NOMO-1 treated with DMSO at 0.1 percent for 48 hours (cell line): ENCODE results near the gene XRCC3.

Source experiments
- DNase-seq: peaks from one replicate; lab custom pipeline; 2025; ENCODE audit not compliant: unreplicated experiment; lab: John Stamatoyannopoulos, UW

XRCC3 gene

DNA sequence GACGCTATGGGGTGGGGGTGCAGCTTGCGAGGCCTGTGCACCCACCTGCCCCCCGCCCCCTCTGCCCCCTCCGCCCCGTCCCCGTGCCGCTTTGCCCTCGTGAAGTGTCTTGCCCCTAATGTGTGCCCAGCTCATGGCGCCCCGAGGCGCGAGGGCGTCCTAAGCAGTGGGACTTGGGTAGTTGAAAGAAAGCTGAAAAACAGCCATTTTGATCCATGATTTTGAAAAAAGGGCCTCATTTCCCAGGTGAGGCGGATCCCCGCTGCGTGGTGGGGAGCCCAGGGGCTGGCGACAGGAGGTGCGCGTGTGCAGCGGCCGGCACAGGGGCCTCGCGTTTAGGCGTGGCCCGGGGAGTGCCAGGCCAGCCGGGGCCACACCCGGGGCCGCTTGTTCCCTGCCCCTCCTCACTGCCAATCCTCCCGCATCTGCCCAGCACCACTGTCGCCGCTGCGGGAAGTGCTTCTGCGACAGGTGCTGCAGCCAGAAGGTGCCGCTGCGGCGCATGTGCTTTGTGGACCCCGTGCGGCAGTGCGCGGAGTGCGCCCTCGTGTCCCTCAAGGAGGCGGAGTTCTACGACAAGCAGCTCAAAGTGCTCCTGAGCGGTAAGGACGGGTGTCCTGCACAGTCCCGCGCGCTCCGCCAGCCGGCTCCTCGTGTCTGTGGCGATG, 12.2 kb upstream of the XRCC3 start:
- no peak for DNase-seq

DNA sequence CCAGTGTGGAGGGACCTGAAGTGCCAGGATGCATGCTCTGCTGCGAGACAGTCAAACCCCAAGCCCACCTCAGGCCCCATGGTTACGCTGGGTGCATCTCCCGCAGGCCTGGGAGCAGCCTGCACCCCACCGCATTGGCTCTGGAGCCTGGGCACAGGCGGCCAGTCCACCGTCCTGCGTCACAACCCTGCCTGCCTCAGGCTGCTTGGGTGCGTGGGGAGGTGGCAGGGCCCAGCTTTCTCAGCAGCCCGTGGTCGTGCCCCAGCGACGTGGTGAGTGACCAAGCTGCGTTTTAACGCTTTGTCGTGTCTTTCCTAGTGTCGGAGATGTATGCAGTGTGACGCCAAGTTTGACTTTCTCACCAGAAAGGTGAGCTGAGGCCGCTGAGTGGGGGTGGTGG, 11.2 kb upstream of the XRCC3 start:
- DNase-seq, result no peak

DNA sequence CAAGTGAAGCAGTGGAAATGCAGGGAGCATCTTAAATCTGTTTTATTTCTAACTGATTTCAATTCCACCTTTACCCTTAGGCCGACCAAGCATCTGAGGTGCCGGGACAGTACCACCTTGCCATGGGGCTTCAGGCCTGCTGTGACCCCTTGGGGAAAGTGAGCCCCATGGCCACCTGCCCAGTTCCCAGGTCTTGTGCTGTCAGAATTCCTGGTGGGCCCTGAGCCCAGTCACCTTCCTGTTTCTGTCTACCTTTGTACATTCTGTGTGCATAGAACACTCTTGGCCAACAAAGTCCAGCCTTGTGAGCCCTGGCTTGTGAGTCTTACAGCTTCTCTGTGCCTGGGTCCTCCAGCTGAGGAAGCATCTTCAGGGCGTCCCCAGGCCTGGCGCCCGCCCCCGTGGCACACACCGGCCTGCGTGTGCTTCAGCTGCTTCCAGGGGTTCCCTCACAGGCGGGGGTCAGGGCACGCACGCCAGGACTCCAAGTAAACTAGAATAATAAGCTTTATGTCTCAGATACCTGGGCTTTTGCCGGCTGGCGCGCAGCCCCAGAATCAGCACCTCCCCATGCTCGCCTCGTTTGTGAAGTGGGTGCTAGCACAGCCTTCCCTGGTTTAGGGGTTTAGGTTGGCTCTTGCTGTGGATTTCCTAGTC, 10.6 kb upstream of the XRCC3 start:
- DNase-seq, result no peak

DNA sequence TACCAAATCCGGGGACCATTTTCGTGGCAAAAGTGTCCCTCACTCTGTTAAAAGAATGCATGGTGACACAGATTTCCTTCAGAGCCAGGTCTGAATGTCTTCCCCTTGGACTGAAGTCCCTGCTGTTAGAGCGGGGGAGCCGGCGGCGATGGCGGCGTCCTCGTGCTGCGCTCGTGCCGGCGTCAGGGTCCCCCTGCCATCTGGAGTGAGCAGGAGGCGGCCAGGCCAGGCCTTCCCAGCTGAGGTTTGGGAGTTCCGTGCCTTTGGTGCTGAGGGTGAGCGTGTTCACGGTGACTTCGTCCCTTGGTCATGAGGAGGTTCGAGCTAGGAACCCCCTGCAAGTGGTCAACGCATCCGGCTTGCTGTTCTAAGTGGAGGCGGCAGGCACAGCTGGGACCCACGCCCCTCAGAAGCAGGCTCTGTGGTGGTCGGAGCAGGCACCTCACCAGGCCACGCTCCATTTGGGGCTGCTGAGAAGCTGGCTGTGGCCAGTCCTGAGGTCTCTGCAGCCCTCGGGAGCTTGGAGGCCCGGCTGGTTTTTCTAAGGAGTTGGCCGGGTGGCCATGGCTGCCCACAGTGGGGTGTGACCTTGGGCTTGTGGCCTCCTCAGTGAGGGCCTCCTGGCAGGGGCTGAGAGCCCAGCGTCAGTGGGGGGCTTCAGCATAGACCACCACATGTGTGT, 9.9 kb upstream of the XRCC3 start:
- no peak for DNase-seq

DNA sequence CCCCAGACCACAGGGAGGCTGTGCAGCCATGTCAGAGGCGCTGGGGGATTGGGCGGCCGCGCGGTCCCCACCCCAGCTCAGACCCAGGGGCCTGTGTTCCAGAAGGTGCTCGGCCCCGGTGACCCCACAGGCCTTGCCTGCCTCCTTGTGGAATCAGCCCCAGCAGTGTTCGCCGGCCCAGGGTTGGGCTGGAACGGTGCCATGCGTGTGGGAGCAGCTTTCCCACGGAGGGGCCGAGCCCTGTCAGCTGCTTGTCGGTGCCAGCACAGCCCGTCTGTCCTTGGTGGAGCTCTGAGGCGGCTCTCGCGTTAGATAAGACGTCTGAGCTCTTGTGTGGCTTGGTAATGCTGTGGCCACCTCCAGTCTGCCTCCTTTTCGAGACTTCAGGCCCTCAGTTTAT, 8.9 kb upstream of the XRCC3 start:
- no peak for DNase-seq

DNA sequence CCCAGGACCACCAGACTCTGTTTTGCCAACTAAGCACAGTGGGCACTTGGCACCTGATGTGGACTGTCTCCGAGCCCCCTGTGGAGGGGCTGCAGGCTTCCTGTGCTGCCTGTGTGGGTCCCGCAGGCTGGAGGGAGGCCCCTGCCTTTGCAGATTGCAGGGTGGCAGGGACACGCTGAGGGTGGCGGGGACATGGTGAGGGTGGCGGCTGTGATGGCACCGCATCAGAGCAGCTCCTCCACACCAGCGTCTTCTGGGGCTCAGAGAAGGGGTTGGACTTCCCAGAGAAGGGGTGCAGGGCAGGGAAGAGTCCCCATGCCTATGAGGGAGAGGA, 8.5 kb upstream of the XRCC3 start:
- DNase-seq, result no peak

DNA sequence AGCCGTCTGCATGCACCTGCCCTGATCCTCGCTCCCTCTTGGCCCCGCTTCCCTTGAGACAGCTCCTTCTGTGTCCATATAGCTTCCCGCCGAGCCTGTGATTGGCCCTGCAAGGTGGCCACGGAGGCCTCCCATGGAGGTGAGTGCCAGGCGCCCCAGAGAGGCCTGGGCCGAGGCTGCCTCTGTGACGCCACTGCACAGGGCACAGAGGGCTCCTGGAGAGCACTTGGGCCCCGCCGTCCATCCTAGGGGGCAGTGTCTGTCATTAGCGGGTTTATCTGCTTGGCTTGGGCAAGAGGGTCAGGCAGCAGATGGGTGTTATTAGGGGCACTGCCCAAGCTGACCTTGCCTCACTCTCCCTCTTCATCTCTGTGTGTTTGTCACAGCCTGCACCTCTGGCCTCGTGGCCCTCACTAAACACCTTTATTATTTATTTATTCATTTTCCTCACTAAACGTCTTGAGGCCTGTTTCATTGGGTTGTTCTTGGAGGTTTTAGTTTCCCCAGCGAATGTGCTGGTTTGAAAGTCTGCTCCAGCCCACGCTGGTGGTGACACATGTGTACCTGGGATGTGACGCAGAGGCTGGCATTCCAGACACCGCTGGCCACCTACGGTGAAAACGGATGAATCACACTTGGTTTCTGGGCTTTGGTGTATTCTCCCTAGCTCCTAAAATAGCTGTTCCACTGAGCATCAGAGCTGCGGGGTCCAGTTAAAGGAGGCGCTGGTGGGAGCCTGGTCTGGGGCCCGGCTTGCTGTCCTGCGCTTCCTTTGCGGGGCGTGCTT, 6.3 kb upstream of the XRCC3 start:
- DNase-seq, result no peak

DNA sequence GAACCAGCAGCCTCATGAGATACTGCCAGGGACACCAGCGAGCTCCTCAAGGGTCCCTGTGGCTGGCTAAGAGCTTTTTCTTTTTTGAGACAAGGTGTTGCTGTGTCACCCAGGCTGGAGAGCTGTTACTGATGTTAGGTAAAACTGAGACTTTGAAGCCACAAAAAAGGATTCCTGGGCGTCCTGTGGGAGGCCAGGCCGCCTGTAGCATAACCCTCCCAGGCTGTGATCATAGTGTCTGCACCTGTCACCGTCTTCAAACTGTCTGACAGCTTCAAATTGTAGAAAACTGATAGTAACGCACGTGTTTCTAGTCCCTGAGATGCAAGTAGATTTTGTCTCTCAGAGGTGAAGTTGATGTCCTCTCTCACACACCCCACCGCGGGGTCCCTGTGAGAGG, 4.5 kb upstream of the XRCC3 start:
- DNase-seq, result no peak

DNA sequence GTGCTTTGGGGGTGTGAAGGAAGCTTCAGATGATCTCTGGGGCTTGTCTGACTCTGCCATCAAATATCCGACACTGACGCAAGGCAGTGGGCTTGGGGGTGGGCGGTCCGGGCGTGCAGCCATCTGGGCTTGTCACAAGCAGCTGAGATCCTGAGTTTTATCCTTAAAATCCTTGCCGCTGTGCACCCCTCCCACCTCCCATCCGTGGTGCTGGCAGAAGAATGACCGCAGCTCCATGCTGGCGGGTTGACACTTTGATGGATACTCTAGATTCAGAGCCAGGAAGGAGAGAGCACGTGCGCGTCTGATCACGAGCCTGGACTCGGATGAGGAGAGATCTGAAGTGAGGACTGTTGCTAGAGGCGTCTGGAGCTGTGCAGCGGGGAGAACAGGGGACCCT, 3.3 kb upstream of the XRCC3 start:
- no peak for DNase-seq

DNA sequence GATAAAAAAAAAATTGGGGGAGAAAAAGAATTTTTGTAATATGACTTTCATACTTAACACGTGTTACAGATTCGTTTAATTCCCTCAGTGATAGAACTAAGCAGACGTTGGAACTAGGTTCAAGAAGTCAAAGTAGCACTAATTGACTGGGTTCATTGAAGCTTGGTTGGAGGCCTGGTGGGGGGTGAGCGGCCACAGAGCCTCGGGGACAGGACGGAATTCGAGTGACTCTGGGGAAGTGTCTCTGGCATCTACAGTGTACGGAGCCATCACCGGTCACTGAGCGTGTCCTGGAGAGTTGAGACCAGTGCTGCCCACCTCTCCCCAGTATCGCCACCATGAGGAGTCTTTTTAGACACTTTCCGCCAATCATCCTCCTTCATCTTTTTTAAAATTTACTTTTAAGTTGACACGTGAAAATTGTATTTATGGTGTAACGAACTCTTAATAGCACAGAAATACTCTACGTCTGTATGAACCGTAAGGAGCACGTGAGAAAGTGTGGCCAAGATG, 1.7 kb upstream of the XRCC3 start:
- DNase-seq, result no peak

DNA sequence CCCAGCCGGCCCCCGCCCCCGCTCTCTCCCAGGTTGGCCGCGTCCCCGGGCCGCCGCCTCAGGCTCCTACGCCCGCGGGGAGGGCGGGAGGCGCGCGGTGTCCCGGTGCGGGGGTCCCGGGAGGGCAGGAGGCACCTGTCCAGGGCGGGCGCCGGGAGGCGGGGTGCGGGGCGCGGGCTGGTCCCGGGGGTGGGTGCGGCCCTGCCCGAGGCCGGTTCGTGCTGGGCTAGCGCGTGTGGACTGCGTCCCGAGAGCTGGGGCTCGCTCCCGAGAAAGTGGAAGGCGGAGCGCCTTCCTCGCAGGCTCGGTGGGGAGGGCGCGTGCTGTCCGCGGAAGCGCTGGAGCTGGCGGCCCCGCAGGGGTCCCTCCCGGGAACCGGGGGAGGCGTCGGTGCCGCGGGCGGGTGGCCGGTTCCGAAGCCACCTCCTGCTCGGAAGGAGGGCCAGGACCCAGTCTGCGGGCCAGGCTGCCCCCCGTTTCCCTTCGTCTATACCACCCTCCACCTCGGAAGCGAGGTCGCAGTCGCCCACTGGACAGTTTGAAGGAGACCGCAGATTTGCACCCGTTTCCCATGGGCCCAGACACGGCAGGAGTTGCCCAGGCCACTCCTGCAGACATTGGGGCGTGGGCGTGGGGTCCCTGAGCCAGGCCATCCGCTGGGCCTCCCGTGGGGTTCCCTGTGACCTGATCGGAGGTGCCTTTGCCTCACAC, 995 bp upstream of the XRCC3 start:
- DNase-seq, result no peak

DNA sequence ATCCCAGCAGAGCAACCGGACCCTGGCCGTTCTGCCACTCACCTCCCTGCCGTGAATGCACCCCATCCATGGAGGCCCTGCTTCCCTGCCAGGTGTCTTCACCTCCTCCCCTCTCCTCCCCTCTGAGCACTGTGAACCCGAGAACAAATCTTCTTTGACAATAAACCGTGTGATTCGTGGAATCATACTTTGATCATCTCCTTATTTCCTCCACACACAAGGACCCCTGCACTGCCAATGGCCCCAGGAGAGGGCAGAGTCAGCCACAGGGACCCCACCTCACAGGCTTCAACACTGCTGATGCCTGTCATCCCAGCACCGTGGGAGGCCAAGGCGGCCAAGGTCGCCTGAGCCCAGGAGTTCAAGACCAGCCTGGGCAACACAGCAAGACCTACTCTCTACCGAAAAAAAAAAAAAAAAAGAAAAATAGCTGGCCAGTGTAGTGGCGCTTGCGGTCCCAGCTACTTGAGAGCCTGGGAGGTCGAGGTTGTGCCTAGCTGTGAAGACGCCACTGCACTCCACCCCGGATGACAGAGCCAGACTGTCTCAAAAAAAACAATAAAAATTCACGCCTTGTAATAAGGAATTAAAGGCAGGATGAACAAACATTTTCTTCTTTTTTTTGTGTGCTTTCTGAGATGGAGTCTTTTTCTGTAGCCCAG, 1.1 kb downstream of the XRCC3 start:
- no peak for DNase-seq

DNA sequence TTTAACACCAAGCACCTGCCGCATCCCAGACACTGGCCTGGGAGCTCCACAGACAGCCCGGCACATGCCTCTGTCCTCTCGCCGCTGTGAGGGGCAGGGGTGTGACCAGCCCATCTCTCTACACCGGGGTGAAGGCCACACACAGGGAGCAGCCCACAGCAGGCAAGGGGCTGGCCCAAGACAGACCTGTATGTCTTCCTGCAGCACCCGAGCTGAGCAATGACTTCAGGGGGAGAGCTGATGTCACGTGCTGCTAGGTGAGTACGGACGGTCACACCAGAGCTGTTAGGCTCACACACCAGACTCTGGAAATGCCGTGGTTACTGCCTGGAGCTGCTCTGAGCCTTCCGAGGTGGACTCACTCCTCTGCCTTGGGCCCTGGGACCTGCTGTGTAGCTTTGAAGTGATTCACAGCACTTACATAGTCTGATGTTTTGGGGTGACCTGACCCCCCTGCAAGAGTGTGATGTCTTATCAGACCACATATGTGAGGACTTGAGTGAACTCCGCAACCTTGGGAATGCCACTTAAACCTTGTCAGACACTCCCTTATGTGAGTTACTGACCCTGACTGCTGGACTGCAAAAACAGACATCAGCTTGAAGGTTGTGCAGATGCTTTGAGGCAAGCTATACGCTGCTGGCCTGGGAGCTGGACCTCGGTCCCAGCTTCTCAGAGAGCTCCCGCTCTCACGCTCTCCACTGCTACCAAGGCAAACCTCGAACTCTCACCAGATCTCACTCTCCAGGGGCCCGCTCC, 1.8 kb downstream of the XRCC3 start:
- no peak for DNase-seq

DNA sequence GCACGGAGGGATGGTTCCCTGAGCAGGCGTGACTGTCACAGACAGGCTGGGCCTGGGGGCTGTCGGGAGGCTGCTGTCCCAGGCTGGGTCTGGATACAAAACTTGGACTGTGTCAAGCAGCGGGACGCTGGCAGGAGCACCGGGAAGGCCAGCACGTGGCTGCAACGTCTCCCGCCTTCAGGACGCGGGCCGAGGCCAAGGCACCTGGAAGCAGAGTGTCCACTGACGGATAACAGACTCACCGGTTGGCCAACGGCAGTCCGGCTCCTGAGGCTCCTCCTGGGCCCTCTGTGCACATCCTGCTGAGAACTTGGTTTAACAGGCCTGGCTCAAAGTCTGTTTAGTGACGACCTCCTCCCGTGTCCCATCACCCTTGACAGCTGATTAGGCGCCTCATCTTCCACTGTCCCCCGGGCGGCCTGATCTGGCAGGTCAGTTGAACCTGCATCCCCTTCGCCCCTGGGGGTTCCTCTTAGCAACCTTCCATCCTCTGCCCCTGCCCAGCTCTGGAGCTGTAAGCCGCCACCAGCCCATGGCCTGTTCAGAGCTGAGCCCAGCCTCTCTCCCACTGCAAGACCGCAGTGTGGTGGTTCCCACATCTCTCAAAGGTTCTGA, 2.5 kb downstream of the XRCC3 start:
- DNase-seq, result no peak

DNA sequence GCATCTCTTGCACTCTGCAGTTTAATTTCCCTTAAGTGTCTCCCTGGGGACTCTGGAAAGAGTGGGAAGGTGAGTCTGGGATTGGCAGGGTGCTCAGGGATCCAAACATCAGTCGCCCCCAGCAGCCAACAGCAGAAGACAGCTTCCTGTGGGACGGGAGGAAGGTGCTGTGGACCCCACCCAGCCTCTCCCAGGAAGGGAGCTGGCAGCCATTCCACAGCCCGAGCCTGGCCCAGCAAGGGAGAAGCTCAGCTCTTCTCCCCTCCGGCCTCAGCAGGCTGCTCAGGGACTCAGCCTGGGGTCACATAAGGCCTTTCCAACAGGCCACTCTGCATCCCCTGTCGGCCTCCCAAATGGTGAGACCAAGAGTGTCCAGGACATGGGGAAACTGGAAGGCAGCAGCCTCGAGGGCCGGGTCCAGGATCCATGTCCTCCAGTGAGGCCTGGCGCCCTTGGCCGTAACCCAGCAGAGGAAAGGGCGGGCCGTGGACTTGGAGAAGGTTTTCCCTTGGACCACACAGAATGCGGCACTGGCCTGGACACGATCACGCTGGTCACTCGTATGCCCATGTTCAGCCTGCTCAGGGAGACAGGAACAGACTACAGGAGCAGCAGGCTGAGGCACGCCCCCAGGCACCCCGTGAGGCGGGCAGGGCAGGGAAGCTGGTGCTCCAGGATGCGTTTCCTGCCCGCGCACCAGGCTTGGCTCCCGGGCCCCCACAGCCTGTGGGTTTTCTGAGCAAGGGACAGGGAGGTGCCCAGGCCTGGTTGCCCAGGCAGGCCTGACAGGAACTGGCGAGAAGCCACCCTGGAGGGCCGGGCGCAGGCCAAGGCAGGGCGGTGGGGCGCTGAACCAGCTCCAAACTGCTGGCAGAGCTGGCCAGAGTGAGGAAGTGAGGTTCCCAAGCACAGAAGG, 3.5 kb downstream of the XRCC3 start:
- DNase-seq, result no peak

DNA sequence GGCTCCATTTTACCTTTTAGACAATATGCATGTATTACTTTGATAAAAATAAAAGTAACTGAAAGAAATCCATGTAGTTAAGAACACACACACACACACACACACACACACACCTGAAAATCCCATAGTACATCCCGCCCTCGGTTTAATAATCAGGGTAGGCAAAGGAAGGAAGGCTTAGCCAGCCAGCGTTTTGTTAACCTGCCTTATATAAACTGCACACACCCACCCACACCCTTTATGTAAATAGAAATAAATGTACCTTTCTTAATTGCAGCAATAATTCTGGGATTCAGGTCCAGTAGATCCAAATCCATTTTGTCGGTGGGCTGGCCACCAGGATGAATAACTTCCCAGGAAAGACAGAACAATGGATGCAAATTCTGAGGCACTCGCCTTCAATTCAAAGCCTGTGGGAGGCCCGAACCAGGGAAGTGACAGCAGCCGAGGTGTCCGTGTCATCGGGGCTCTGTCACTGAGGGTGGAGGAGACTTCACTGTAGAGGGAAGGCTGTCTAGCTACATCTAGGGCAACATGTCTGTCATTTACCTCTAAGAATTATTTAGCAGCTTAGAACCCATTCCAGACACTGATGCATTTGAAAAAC, 4.4 kb downstream of the XRCC3 start:
- DNase-seq, result no peak

DNA sequence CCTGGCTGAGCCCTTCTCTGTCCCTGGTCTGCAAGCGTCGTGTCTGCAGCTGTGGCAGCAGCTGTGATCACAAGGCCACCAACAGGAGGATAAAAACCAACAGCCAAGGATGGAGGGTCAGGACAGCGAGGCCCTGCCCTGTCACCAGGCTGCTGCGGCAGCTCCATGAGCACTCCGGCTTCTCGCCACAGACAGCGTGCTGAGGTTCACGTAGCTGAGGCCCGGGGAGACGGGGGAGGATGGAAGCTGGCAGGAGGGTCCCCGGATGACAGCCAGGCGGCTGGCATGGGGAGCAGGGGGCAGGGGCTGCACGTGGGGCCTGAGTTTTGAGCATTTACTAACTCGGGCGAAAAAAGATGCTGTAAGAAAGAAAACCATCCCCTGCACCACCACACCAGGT, 5.4 kb downstream of the XRCC3 start:
- DNase-seq, result no peak

DNA sequence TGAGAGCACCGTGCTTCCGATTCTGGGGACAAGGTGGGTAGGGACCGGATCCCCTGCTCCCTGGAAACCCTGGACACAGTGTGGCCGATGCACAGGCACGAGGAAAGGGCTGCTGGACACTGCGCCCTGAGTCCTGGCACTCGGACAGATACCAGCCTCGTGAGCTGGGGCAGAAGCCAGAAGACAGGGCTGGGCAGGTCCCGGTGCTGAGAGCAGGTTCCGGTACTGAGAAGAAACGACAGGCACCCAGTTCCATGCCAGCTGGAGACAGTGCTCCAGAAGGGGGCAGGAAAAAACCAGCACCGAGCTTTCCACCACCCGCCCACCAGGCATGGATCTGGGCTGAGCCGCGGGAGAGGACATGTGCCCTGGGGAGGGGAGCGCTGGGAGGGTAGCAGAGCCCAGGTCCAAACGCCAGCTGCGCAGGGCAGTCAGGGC, 6.5 kb downstream of the XRCC3 start:
- DNase-seq, result no peak
